RWPE1 (cell line): Measurements from ENCODE around the gene ANXA3.
"Not testable (repeated sequence)": the region's sequence is repeated elsewhere in the genome, so short reads cannot be mapped to it uniquely, and the experiment has no call there.

Source experiments
- CTCF ChIA-PET: fragments of 350-600 bp; sonication (Branson Sonifier 250); formaldehyde crosslinking; extraction: SDS; loops from one replicate; lab custom pipeline; 2021; lab: Yijun Ruan, JAX
- POLR2A ChIA-PET: fragments of 400-600 bp; formaldehyde crosslinking; extraction: SDS; loops from one replicate; lab custom pipeline; 2020; ENCODE audit warnings: antibody characterized with exemption; ENCODE audit not compliant: low non-redundant PET; lab: Yijun Ruan, JAX
- DNase-seq: peaks from one replicate; pipeline ENCODE4 v3.0.0; 2012; ENCODE audit warnings: low spot score
- H3K27ac ChIP-seq: fragments of 450-650 bp; 2 replicates; pipeline ENCODE4 v1.5.1; 2017
- CTCF ChIP-seq: fragments of 450-650 bp; conservative IDR thresholded peaks from 2 replicates; pipeline ENCODE4 v1.5.1; 2017; ENCODE audit warnings: low read depth, mild to moderate bottlenecking

The ANXA3 gene

GRCh38 chr4:78551420-78552351, at the start of gene ANXA3:
TSS of gene ANXA3 (plus strand) at chr4:78551770. CDS start at chr4:78554474, 2,704 bp downstream.
- CTCF ChIA-PET = interaction anchor here (0.7 to 1.1 kb wide), 4 partner anchors 10 to 619 kb away, joined by 3 read pairs; no protein-coding TSS in a partner anchor

DNA sequence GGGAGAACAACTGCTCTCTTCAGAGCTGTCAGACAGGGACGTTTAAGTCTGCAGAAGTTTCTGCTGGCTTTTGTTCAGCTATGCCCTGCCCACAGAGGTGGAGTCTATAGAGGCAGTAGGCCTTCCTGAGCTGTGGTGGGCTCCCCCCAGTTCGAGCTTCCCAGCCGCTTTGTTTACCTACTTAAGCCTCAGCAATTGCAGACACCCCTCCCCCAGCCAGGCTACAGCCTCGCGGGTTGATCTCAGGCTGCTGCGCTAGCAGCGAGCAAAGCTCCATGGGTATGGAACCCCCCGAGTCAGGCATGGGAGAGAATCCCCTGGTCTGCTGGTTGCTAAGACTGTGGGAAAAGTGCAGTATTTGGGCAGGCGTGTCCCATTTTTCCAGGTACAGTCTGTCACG, 45.3 kb upstream of the ANXA3 start:
- DNase-seq, POLR2A ChIA-PET, H3K27ac ChIP-seq, CTCF ChIA-PET: not testable (repeated sequence)

More at GRCh38 chr4:78551420-78552351, at the start of gene ANXA3:
- DNase-seq = peak; percentile 78
- POLR2A ChIA-PET = no interaction called here
- peak within 1 kb of the TSS; percentile 89 for H3K27ac ChIP-seq
- TF ChIP-seq CTCF = no peak

DNA sequence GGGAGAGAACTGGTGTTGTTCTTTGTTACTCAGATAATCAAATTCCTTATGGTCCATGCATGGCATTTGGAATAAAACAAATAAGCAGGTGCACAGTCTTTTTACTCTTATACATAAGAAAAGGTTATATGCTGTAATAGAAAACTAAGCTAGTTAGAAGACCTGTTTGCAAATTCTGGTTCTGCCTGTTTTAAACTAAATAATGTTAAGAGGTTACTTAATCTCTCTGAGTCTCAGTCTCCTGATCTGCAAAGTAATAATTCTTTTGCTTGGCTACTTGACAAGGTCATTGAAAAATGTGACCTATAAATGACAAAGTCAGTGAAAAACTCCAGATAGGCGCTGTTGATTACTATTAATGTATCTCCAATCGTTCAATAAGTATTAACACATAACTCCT, 42.5 kb upstream of the ANXA3 start:
- ChIA-PET POLR2A (no interaction called here), CTCF (no interaction called here)
- no peak for TF ChIP-seq CTCF
- no peak overlapping the region for H3K27ac ChIP-seq
- no peak for DNase-seq

- TF ChIP-seq CTCF = no peak
- DNase-seq = no peak
- no peak overlapping the region for H3K27ac ChIP-seq
- CTCF ChIA-PET = no interaction called here
- POLR2A ChIA-PET = no interaction called here
Observed at GRCh38 chr4:78510108-78510507, 41.5 kb upstream of the ANXA3 start.

GRCh38 chr4:78510681-78511080, 40.9 kb upstream of the ANXA3 start:
- no peak for TF ChIP-seq CTCF
- CTCF ChIA-PET = no interaction called here
- POLR2A ChIA-PET = no interaction called here
- no peak overlapping the region for H3K27ac ChIP-seq
- DNase-seq = no peak

DNA sequence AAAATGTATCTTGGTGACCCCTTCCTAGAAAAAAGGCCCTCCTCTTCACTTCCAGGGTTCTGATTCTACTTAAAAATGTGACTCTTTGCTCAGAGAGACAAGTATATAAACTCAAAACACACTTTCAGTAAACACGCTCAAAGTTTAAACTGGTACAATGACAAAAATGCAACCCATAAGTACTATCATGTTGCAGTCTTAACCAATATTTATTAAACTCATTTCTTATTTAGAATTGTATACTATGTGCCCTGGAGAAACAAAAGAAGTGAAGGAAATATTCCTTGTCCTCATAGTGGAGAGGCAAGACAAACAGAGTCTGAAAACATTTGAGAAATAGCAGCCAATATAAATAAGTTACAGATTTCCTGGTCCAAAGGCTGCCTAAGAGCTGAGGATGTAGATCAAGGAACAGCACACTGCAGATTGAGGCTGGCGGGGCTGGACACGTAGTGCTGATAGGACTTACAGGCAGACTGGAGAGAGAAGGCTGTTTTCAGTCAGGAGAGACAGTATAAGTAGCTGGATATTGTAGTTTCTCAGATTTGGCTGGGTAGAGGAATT, 39.1 kb upstream of the ANXA3 start:
- ChIA-PET POLR2A (no interaction called here), CTCF (interaction anchor here (0.6 kb wide), 2 partner anchors 304 to 328 kb away, joined by 3 read pairs; no protein-coding TSS in a partner anchor)
- no peak for DNase-seq

More for the DNA sequence above, 39.1 kb upstream of the ANXA3 start:
- TF ChIP-seq CTCF = no peak
- H3K27ac ChIP-seq = no peak overlapping the region
